GM12892 (cell line): ENCODE data around the gene TNNC1.

Experiments used
- POLR2A ChIP-seq: IDR thresholded peaks from 2 replicates; pipeline ENCODE4 v1.6.1; 2011; ENCODE audit warnings: low read depth, low read length, control low read depth
- POLR2AphosphoS5 ChIP-seq: IDR thresholded peaks from 2 replicates; pipeline ENCODE4 v1.6.1; 2011; ENCODE audit warnings: low read depth, low read length, control low read depth
- TAF1 ChIP-seq: IDR thresholded peaks from 2 replicates; pipeline ENCODE4 v1.6.1; 2011; ENCODE audit warnings: low read depth, mild to moderate bottlenecking, control low read depth, low read length, borderline replicate concordance

GRCh38 chr3:52483081-52483480 is 29.2 kb upstream of the TNNC1 start:
- 0 out of 2 replicates have a peak, but pooled peaks have one; percentile 33 for TF ChIP-seq POLR2A
- TF ChIP-seq POLR2AphosphoS5: peak; percentile 47; the same call in 1 of the 2 replicates
- TF ChIP-seq TAF1: no peak
